Duodenal mucosa (tissue), 2 donors: ENCODE measurements around the gene TTC9.

Source experiments
- H3K27ac ChIP-seq: one replicate; pipeline ENCODE4 v1.7.0; 2013; ENCODE audit warnings: low read depth, low read length
- H3K27me3 ChIP-seq, 2 donors: one replicate each; pipeline ENCODE4 v1.7.0; 2013; ENCODE audit warnings: low read length in 2 of 2, control low read depth in 1 of 2; ENCODE audit not compliant: insufficient read depth in 2 of 2, control insufficient read depth in 1 of 2
- H3K36me3 ChIP-seq, 2 donors: one replicate each; pipeline ENCODE4 v1.7.0; 2013; ENCODE audit warnings: low read length in 2 of 2, control low read depth in 1 of 2; ENCODE audit not compliant: insufficient read depth in 2 of 2, control insufficient read depth in 1 of 2
- H3K4me1 ChIP-seq, 2 donors: one replicate each; pipeline ENCODE4 v1.7.0; 2013; ENCODE audit warnings: low read length in 2 of 2, control low read depth in 1 of 2; ENCODE audit not compliant: insufficient read depth in 2 of 2, control insufficient read depth in 1 of 2
- H3K4me3 ChIP-seq, 2 donors: one replicate each; pipeline ENCODE4 v1.7.0; 2013; ENCODE audit warnings: low read length in 2 of 2, low read depth in 1 of 2
- H3K9ac ChIP-seq, 2 donors: one replicate each; pipeline ENCODE4 v1.7.0; 2013; ENCODE audit warnings: low read length in 2 of 2, low read depth in 1 of 2
- H3K9me3 ChIP-seq, 2 donors: one replicate each; pipeline ENCODE4 v1.7.0; 2013; ENCODE audit warnings: low read length in 2 of 2, control low read depth in 1 of 2; ENCODE audit not compliant: control insufficient read depth in 1 of 2

Gene TTC9

DNA sequence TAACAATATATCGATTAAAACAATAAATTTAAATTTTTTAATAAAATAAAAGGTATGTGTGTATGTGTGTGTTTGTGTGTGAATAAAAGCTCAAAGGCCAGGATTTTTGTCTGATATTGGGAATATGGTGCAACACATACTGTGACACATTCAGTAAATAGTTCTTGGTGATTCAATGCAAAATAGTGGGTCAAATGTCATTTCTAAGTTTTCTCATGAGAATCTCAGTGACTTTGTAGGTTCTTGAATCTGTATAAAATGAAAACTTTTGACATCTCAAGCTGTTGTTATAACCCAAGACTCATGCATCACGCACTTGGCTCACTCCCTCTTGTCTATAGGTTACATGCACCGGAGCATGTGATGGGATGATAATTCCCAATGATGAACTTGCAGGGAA, 25.1 kb upstream of the TTC9 start:
- Histone ChIP-seq H3K4me1 (no peaks in the 10 kb centered on the region), H3K4me3 (no peak overlapping the region), H3K9ac (no peak overlapping the region), H3K27me3 (no peaks in the 10 kb centered on the region), H3K27ac (no peak overlapping the region), H3K9me3 (no peaks in the 10 kb centered on the region), H3K36me3 (no peaks in the 10 kb centered on the region)

- H3K9me3 ChIP-seq, result no peaks in the 10 kb centered on the region
- no peak overlapping the region for H3K9ac ChIP-seq
- no peak overlapping the region for H3K27ac ChIP-seq
- H3K4me3 ChIP-seq, result no peak overlapping the region
- H3K36me3 ChIP-seq, result no peaks in the 10 kb centered on the region
- no peaks in the 10 kb centered on the region for H3K4me1 ChIP-seq
- no peaks in the 10 kb centered on the region for H3K27me3 ChIP-seq
Measured at GRCh38 chr14:70618314-70618713, 23.4 kb upstream of the TTC9 start.

DNA sequence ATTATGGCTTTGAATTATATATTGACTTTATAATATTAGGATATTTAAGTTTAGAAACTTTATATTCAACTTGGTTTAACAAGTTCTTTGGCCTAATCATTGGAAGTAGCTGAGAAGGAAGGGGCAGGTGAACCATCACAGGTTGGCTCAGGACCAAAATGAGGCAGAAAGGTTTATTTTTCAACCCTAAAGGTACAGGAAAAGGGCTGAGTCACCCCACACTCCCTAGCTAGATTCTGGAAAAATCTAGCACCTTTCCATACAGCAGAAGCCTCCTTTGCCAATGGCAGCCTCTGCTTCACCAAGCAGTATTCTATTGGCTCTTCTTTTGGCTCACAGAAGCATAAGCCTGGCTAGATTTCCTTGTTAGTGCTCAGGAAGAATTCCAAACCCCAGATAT, 22.0 kb upstream of the TTC9 start:
- Histone ChIP-seq H3K9ac (no peak overlapping the region), H3K27me3 (no peaks in the 10 kb centered on the region), H3K4me3 (no peak overlapping the region), H3K9me3 (no peaks in the 10 kb centered on the region), H3K4me1 (no peaks in the 10 kb centered on the region), H3K36me3 (no peaks in the 10 kb centered on the region), H3K27ac (no peak overlapping the region)

GRCh38 chr14:70622111-70622712, 19.5 kb upstream of the TTC9 start:
- H3K9ac ChIP-seq, result no peak overlapping the region
- H3K27ac ChIP-seq, result no peak overlapping the region
- no peaks in the 10 kb centered on the region for H3K4me1 ChIP-seq
- H3K27me3 ChIP-seq, result no peaks in the 10 kb centered on the region
- H3K9me3 ChIP-seq, result peaks cover 2 to 7% of the 10 kb centered on the region in 2 donors
- no peaks in the 10 kb centered on the region for H3K36me3 ChIP-seq
- no peak overlapping the region for H3K4me3 ChIP-seq

GRCh38 chr14:70624972-70625371, 16.7 kb upstream of the TTC9 start:
- Histone ChIP-seq H3K36me3 (no peaks in the 10 kb centered on the region), H3K9me3 (peaks cover 4 to 14% of the 10 kb centered on the region in 2 donors)

DNA sequence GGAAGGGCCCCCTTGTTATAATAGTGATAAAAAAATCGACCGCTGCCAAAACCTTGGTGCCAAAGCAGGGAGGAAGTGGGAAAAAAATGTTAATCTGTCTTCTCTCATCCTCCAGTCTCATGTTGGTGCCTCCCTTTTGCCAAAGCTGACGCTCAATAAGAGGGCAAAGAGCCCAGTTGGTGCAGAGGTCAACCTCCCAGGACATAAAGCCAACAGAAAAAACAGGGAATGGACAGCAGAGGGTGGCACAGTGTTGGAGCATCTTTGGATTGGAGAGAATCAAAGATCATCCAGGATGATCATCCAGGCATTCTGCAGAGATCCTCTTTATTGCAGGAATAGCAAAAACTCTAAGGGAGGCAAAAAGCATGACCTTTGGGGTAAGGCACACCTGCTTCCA, 9.8 kb upstream of the TTC9 start:
- Histone ChIP-seq H3K4me1 (no peaks in the 10 kb centered on the region), H3K9ac (no peak overlapping the region), H3K27ac (no peak overlapping the region), H3K9me3 (peaks cover 2 to 9% of the 10 kb centered on the region in 2 donors), H3K4me3 (no peak overlapping the region), H3K27me3 (peaks cover 0 to 6% of the 10 kb centered on the region in 2 donors), H3K36me3 (no peaks in the 10 kb centered on the region)

More at GRCh38 chr14:70624972-70625371, 16.7 kb upstream of the TTC9 start:
- no peak overlapping the region for H3K27ac ChIP-seq
- H3K27me3 ChIP-seq, result no peaks in the 10 kb centered on the region
- no peaks in the 10 kb centered on the region for H3K4me1 ChIP-seq
- H3K4me3 ChIP-seq, result no peak overlapping the region
- no peak overlapping the region for H3K9ac ChIP-seq

DNA sequence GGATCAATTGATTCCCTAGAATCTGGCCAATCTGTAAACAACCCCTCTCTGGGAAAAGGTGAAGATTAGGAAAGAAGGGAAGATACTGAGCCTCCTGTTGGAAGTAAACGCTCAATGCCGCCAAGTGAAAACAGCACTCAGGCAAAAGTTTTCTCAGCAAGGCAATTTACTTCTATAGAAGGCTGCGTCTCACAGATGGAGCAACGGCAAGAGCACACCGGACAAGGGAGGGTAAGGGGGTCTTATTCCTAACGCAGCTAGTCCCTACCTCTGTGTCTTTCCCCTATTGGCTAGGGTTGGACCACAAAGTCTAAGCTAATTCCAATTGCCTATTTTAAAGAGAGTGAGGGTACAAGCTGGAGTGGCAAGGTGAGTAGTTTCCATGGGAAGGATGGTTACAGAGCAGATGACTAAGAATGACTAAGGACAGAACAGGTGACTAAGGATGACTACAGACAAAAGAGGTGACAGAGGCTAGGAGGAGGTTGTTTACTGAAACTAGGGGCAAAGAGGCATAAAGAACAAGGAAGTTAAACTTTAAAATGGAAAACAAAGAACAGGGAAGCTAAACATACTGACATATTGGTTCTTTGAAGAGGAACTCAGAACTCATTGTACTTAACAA, 5.6 kb upstream of the TTC9 start:
- Histone ChIP-seq H3K27ac (no peak overlapping the region), H3K27me3 (peaks cover 9 to 11% of the 10 kb centered on the region in 2 donors), H3K36me3 (no peaks in the 10 kb centered on the region), H3K4me1 (peaks cover 5 to 6% of the 10 kb centered on the region in 2 donors), H3K9ac (no peak overlapping the region), H3K4me3 (no peak overlapping the region), H3K9me3 (no peaks in the 10 kb centered on the region)

- H3K36me3 ChIP-seq, result no peaks in the 10 kb centered on the region
- no peak overlapping the region for H3K9ac ChIP-seq
- H3K4me1 ChIP-seq, result peaks cover 6 to 17% of the 10 kb centered on the region in 2 donors
- peaks cover 11 to 22% of the 10 kb centered on the region in 2 donors for H3K27me3 ChIP-seq
- H3K9me3 ChIP-seq, result no peaks in the 10 kb centered on the region
- no peak overlapping the region for H3K27ac ChIP-seq
- no peak overlapping the region for H3K4me3 ChIP-seq
Measured at GRCh38 chr14:70638416-70638815, 3.3 kb upstream of the TTC9 start.

GRCh38 chr14:70640938-70641547, 673 bp upstream of the TTC9 start:
- Histone ChIP-seq H3K4me3 (peak overlapping the region; percentile 74 to 80), H3K36me3 (no peaks in the 10 kb centered on the region), H3K4me1 (peaks cover 6 to 17% of the 10 kb centered on the region in 2 donors), H3K27me3 (peaks cover 18 to 26% of the 10 kb centered on the region in 2 donors), H3K9me3 (no peaks in the 10 kb centered on the region), H3K9ac (no peak overlapping the region), H3K27ac (no peak overlapping the region)
